ENCODE data around the gene SFT2D3. TPM values are rescaled to one million over a fixed set of nuclear protein-coding genes. Genes with fewer than 3 reads are reported as not detected.

SFT2D3 gene
- total and polyA plus RNA-seq, 2 of the 8 experiments (the other 6 are each of a cell fraction or from before 2014, with no cell fraction given), result 7.3 to 10.3 TPM

- TF ChIP-seq GABPA (IDR thresholded peaks at IDR 0.05; ENCODE audit: borderline replicate concordance, insufficient read depth, low read length) (no peak), POLR2A (IDR thresholded peaks at IDR 0.05; ENCODE audit: control extremely low read depth in 1 of 2, low read depth in 2 of 2, low read length in 2 of 2) (no peak), YY1 (IDR thresholded peaks at IDR 0.05; ENCODE audit: low read depth, low read length) (no peak), EGR1 (IDR thresholded peaks at IDR 0.05; ENCODE audit: borderline replicate concordance, low read depth, low read length) (no peak), SUZ12 (IDR thresholded peaks at IDR 0.05; ENCODE audit: low read length) (no peak)
These were observed 27.8 kb upstream of the SFT2D3 start (continued) for GRCh38 chr2:127673291-127674069.

Measured in H1 (cell line).